ENCODE results near the gene TOE1. TPM values are rescaled to one million over a fixed set of nuclear protein-coding genes. Genes with fewer than 3 reads are reported as not detected.

TOE1 gene
- total and polyA plus RNA-seq, 9 of the 15 experiments (the other 6 are each of a cell fraction or from before 2014, with no cell fraction given): 32.1 to 85.7 (median 38.0) TPM

DNA sequence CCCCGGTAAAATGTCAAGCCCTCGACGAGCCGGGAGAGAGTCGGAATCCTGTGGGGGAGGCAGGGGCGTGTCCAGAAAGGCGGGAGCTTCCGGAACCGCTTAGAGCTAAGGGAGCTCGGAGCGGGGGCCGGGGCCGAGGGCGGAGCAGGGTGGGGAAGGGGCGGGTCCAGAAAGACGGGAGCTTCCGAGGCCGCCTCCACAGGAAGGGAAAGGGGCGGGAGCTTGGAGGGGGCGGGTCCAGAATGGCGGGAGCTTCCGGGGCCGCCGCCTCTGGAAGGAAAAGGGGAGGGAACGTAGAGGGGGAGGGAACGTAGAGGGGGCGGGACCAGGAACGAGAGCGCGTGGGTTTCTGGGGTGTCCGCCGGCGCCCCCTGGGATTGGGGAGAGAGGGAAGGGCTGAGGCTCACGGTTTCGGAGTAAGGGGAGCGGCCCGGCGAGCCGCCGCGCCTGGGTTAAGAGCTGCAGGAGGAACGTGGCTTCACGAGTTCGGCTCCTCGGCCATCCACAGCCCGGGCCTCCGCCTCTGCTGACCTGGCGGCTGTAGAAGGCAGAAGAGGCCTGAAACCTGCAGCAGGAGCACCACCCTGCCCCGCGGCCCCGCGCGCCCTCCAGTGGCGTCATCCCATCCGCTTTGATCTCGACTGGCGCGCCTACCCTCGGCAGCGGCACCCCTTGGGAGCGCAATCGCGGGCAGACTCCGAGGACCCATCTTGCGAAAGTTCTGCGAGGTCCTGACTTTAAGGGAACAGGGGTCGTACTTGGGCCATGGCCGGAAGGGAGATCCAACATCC is 36.3 kb upstream of the TOE1 start (continued):
- TF ChIP-seq MECOM (CRISPR knock-in tag; IDR thresholded peaks at IDR 0.05) (no peak), IRF2 (CRISPR knock-in tag; IDR thresholded peaks at IDR 0.05) (no peak), MEF2D (tag; conservative IDR thresholded peaks at IDR 0.05; ENCODE audit: low read depth) (no peak), NCOR1 (IDR thresholded peaks at IDR 0.05) (no peak; the same call in 1 of the 2 replicates), KAT8 (IDR thresholded peaks at IDR 0.05; ENCODE audit: low read depth) (no peak), ZBED1 (IDR thresholded peaks at IDR 0.05) (peak; percentile 57; the same call in 1 of the 2 replicates), ATF1 (CRISPR knock-in tag; IDR thresholded peaks at IDR 0.05) (0 out of 2 replicates have a peak, but pooled peaks have one; percentile 25), ATF1 (tag; IDR thresholded peaks at IDR 0.05) (peak; percentile 89), SRSF3 (IDR thresholded peaks at IDR 0.05; ENCODE audit: insufficient read depth, low read length) (no peak), GABPA (tag; conservative IDR thresholded peaks at IDR 0.05; ENCODE audit: low read depth) (peak; percentile 95), JUND (IDR thresholded peaks at IDR 0.05; ENCODE audit: borderline replicate concordance, low read depth, low read length) (peak; percentile 51), JUND (tag; IDR thresholded peaks at IDR 0.05; ENCODE audit: borderline replicate concordance, low read depth, low read length) (peak; percentile 57; the same call in 1 of the 3 replicates), SIX5 (IDR thresholded peaks at IDR 0.05; ENCODE audit: borderline replicate concordance in 1 of 2, insufficient read depth in 1 of 2, low read depth in 1 of 2, low read length in 2 of 2) (no peak), YY1 (IDR thresholded peaks at IDR 0.05; ENCODE audit: borderline replicate concordance in 1 of 3, control insufficient read depth in 1 of 3, extremely low read depth in 1 of 3, insufficient read depth in 3 of 3, insufficient read length in 1 of 3, insufficient replicate concordance in 2 of 3, low read depth in 1 of 3, low read length in 2 of 3) (peak; percentile 28 to 71 (median 57)), ZNF644 (tag; IDR thresholded peaks at IDR 0.05; ENCODE audit: low read depth) (no peak; the same call in 1 of the 2 replicates)
- TF ChIP-seq, protein P1, sequence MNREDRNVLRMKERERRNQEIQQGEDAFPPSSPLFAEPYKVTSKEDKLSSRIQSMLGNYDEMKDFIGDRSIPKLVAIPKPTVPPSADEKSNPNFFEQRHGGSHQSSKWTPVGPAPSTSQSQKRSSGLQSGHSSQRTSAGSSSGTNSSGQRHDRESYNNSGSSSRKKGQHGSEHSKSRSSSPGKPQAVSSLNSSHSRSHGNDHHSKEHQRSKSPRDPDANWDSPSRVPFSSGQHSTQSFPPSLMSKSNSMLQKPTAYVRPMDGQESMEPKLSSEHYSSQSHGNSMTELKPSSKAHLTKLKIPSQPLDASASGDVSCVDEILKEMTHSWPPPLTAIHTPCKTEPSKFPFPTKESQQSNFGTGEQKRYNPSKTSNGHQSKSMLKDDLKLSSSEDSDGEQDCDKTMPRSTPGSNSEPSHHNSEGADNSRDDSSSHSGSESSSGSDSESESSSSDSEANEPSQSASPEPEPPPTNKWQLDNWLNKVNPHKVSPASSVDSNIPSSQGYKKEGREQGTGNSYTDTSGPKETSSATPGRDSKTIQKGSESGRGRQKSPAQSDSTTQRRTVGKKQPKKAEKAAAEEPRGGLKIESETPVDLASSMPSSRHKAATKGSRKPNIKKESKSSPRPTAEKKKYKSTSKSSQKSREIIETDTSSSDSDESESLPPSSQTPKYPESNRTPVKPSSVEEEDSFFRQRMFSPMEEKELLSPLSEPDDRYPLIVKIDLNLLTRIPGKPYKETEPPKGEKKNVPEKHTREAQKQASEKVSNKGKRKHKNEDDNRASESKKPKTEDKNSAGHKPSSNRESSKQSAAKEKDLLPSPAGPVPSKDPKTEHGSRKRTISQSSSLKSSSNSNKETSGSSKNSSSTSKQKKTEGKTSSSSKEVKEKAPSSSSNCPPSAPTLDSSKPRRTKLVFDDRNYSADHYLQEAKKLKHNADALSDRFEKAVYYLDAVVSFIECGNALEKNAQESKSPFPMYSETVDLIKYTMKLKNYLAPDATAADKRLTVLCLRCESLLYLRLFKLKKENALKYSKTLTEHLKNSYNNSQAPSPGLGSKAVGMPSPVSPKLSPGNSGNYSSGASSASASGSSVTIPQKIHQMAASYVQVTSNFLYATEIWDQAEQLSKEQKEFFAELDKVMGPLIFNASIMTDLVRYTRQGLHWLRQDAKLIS (CRISPR knock-in tag; IDR thresholded peaks at IDR 0.05): peak; percentile 90
- TF ChIP-seq, protein P2, sequence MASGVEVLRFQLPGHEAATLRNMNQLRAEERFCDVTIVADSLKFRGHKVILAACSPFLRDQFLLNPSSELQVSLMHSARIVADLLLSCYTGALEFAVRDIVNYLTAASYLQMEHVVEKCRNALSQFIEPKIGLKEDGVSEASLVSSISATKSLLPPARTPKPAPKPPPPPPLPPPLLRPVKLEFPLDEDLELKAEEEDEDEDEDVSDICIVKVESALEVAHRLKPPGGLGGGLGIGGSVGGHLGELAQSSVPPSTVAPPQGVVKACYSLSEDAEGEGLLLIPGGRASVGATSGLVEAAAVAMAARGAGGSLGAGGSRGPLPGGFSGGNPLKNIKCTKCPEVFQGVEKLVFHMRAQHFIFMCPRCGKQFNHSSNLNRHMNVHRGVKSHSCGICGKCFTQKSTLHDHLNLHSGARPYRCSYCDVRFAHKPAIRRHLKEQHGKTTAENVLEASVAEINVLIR (CRISPR knock-in tag; IDR thresholded peaks at IDR 0.05): peak; percentile 58
- TF ChIP-seq, protein P3, sequence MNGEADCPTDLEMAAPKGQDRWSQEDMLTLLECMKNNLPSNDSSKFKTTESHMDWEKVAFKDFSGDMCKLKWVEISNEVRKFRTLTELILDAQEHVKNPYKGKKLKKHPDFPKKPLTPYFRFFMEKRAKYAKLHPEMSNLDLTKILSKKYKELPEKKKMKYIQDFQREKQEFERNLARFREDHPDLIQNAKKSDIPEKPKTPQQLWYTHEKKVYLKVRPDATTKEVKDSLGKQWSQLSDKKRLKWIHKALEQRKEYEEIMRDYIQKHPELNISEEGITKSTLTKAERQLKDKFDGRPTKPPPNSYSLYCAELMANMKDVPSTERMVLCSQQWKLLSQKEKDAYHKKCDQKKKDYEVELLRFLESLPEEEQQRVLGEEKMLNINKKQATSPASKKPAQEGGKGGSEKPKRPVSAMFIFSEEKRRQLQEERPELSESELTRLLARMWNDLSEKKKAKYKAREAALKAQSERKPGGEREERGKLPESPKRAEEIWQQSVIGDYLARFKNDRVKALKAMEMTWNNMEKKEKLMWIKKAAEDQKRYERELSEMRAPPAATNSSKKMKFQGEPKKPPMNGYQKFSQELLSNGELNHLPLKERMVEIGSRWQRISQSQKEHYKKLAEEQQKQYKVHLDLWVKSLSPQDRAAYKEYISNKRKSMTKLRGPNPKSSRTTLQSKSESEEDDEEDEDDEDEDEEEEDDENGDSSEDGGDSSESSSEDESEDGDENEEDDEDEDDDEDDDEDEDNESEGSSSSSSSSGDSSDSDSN (IDR thresholded peaks at IDR 0.05; ENCODE audit: borderline replicate concordance in 1 of 2, low read depth in 2 of 2, low read length in 2 of 2): peak in 1 of 2 experiments; percentile 83; a peak in 2 of 4 replicates
- TF ChIP-seq, protein P4, sequence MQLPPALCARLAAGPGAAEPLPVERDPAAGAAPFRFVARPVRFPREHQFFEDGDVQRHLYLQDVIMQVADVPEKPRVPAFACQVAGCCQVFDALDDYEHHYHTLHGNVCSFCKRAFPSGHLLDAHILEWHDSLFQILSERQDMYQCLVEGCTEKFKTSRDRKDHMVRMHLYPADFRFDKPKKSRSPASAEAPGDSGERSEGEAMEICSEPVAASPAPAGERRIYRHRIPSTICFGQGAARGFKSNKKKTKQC (CRISPR knock-in tag; IDR thresholded peaks at IDR 0.05): peak; percentile 49; the same call in 1 of the 2 replicates

Measured in K562 (cell line).